Measurements from ENCODE around the gene TAF13. TPM values are rescaled to one million over a fixed set of nuclear protein-coding genes. Genes with fewer than 3 reads are reported as not detected.

The TAF13 gene
- total and polyA plus RNA-seq, 2 of the 4 experiments (the other 2 are of a cell fraction), result 13.1 to 42.5 TPM

GRCh38 chr1:109017134-109017533, 58.7 kb downstream of the TAF13 start:
- Histone ChIP-seq H3K79me1 (ENCODE audit: low read depth in 1 of 2, low read length in 2 of 2) (peaks cover 4 to 19% of the 10 kb centered on the region in 2 experiments; a peak in 3 of 4 replicates), H2AK5ac (ENCODE audit: low read depth, low read length) (no peak overlapping the region), H2BK15ac (ENCODE audit: low read depth, low read length) (no peak overlapping the region), H2AFZ (replicated peaks; ENCODE audit: low read length, poor library complexity) (no peak overlapping the region), H3K4me1 (ENCODE audit: control insufficient read depth, insufficient read depth, low read length) (no peaks in the 10 kb centered on the region), H2BK120ac (ENCODE audit: low read depth, low read length) (no peak overlapping the region), H3K9me3 (ENCODE audit: control insufficient read depth, insufficient read depth, low read length) (no peaks in the 10 kb centered on the region), H3K14ac (replicated peaks; ENCODE audit: low read depth, low read length) (no peak overlapping the region), H4K5ac (ENCODE audit: low read depth, low read length) (no peak overlapping the region), H3K9ac (ENCODE audit: low read depth, low read length) (no peak overlapping the region), H4K8ac (ENCODE audit: low read depth in 2 of 2, low read length in 2 of 2) (no peak overlapping the region), H3K27ac (ENCODE audit: insufficient read depth, low read length) (no peak overlapping the region), H3K4me3 (ENCODE audit: insufficient read depth, low read depth, low read length) (no peak overlapping the region), H3K4ac (ENCODE audit: low read depth, low read length) (no peak overlapping the region), H2AK9ac (replicated peaks; ENCODE audit: low read depth, low read length, poor library complexity) (no peak overlapping the region), H2BK5ac (ENCODE audit: low read depth, low read length, poor library complexity, severe bottlenecking) (no peak overlapping the region), H3K56ac (ENCODE audit: extremely low read depth, insufficient read depth, low read length) (no peak overlapping the region), H4K20me1 (ENCODE audit: insufficient read depth, low read length) (no peaks in the 10 kb centered on the region), H3K18ac (ENCODE audit: low read depth, low read length) (no peak overlapping the region), H3K23ac (ENCODE audit: low read depth, low read length) (no peak overlapping the region), H3K4me2 (ENCODE audit: low read depth, low read length) (no peak overlapping the region), H4K91ac (ENCODE audit: insufficient read depth, low read depth, low read length) (no peak overlapping the region), H3K27me3 (ENCODE audit: control insufficient read depth, insufficient read depth, low read length) (no peaks in the 10 kb centered on the region), H2BK20ac (ENCODE audit: low read depth, low read length) (no peak overlapping the region), H3K9me1 (ENCODE audit: insufficient read depth, low read length) (no peaks in the 10 kb centered on the region), H3K36me3 (ENCODE audit: control insufficient read depth, insufficient read depth, low read length) (peaks cover 17% of the 10 kb centered on the region)
- intact Hi-C loops (cut with micrococcal nuclease), result no loop called here
- no peak for TF ChIP-seq BHLHE40 (IDR thresholded peaks at IDR 0.05; ENCODE audit: low read depth, low read length)
- TF ChIP-seq USF2 (IDR thresholded peaks at IDR 0.05; ENCODE audit: low read depth, low read length), result no peak
- TF ChIP-seq ELK1 (IDR thresholded peaks at IDR 0.05; ENCODE audit: borderline replicate concordance, low read depth, low read length), result no peak
- no peak for TF ChIP-seq MAZ (IDR thresholded peaks at IDR 0.05; ENCODE audit: borderline replicate concordance, low read depth, low read length)
- no peak for TF ChIP-seq MXI1 (IDR thresholded peaks at IDR 0.05; ENCODE audit: borderline replicate concordance, low read depth, low read length)
- TF ChIP-seq MAFK (IDR thresholded peaks at IDR 0.05; ENCODE audit: low read depth, low read length), result no peak
- no peak for TF ChIP-seq FOS (IDR thresholded peaks at IDR 0.05; ENCODE audit: low read depth, low read length)
- no peak for ATAC-seq (ENCODE audit: low read depth)
- in situ Hi-C loops (cut with MboI; ENCODE audit: low sequenced_read_pairs), result no loop called here
- no peak for DNase-seq
- no TSS peak for BruUV-seq (replicated peaks)
- no CpG with 5 or more reads among the region's 1 CpG for WGBS, 2 experiments (ENCODE audit: extremely low coverage in 2 of 2, insufficient read length in 1 of 2)
- ChIA-PET POLR2A (ENCODE audit: unreplicated experiment) (no interaction called here), CTCF (no interaction called here)
- dilution Hi-C loops (cut with HindIII; ENCODE audit: low sequenced_read_pairs, unreplicated experiment), result no loop called here

Small RNA genes within 50 kb of the gene (microRNA-seq; reads per million reads assigned to microRNA genes)
- gene AL356488.2 (ENCODE audit: insufficient read depth, insufficient read length) (not detected), gene BX679664.1 (ENCODE audit: insufficient read depth, insufficient read length) (not detected)

Small RNA genes within 50 kb of the gene (small RNA-seq; reads per million reads assigned to genes)
- gene AL356488.2 (0 reads per million in 5 experiments), gene BX679664.1 (0 reads per million in 5 experiments)

Other genes starting within 250 kb of the TAF13 start
- gene AKNAD1, start 218.9 kb downstream of the TAF13 start, total RNA-seq (2012; rRNA removed), result 0.18 and 0.28 TPM in 2 replicates
- 0.07 and 0.55 TPM in 2 replicates for gene AKNAD1, start 218.9 kb downstream of the TAF13 start, polyA plus RNA-seq (2012; rRNA removed)
- 16.7 and 23.1 TPM in 2 replicates for gene GPSM2, start 199.0 kb downstream of the TAF13 start, total RNA-seq (2012; rRNA removed)
- gene GPSM2, start 199.0 kb downstream of the TAF13 start, polyA plus RNA-seq (2012; rRNA removed), result 7.1 and 9.3 TPM in 2 replicates
- gene CLCC1, start 112.5 kb downstream of the TAF13 start, total RNA-seq (2012; rRNA removed), result 29.6 and 41.4 TPM in 2 replicates
- 18.0 and 19.3 TPM in 2 replicates for gene CLCC1, start 112.5 kb downstream of the TAF13 start, polyA plus RNA-seq (2012; rRNA removed)
- gene WDR47, start 33.9 kb downstream of the TAF13 start, total RNA-seq (2012; rRNA removed), result 17.4 and 23.3 TPM in 2 replicates
- gene WDR47, start 33.9 kb downstream of the TAF13 start, polyA plus RNA-seq (2012; rRNA removed), result 7.4 and 8.2 TPM in 2 replicates
- 27.5 and 32.1 TPM in 2 replicates for gene TMEM167B, start 14.8 kb upstream of the TAF13 start, total RNA-seq (2012; rRNA removed)
- 19.2 and 21.6 TPM in 2 replicates for gene TMEM167B, start 14.8 kb upstream of the TAF13 start, polyA plus RNA-seq (2012; rRNA removed)
- gene ELAPOR1, start 38.1 kb upstream of the TAF13 start, total RNA-seq (2012; rRNA removed), result 0.28 and 0.54 TPM in 2 replicates
- 1.6 and 1.7 TPM in 2 replicates for gene ELAPOR1, start 38.1 kb upstream of the TAF13 start, polyA plus RNA-seq (2012; rRNA removed)
- 348 and 373 TPM in 2 replicates for gene SARS1, start 137.9 kb upstream of the TAF13 start, total RNA-seq (2012; rRNA removed)
- gene SARS1, start 137.9 kb upstream of the TAF13 start, polyA plus RNA-seq (2012; rRNA removed), result 214 and 231 TPM in 2 replicates
- 1.1 and 1.3 TPM in 2 replicates for gene CELSR2, start 173.5 kb upstream of the TAF13 start, total RNA-seq (2012; rRNA removed)
- 5.0 and 5.3 TPM in 2 replicates for gene CELSR2, start 173.5 kb upstream of the TAF13 start, polyA plus RNA-seq (2012; rRNA removed)
- gene PSRC1, start 207.1 kb upstream of the TAF13 start, total RNA-seq (2012; rRNA removed), result 34.6 and 36.4 TPM in 2 replicates
- 40.3 and 42.1 TPM in 2 replicates for gene PSRC1, start 207.1 kb upstream of the TAF13 start, polyA plus RNA-seq (2012; rRNA removed)
- gene MYBPHL, start 231.0 kb upstream of the TAF13 start, total RNA-seq (2012; rRNA removed), result not detected in 2 replicates
- 0.07 TPM in 1 of 2 replicates, not detected in the other for gene MYBPHL, start 231.0 kb upstream of the TAF13 start, polyA plus RNA-seq (2012; rRNA removed)

All from IMR-90 (cell line).